ENCODE results near the gene CRYGD. TPM values are rescaled to one million over a fixed set of nuclear protein-coding genes. Genes with fewer than 3 reads are reported as not detected.

The CRYGD gene
- total RNA-seq, 2 experiments from 2014 or later = not detected

- peak; percentile 82 for ATAC-seq
Measured at GRCh38 chr2:208072250-208072892, 52.0 kb downstream of the CRYGD start.

More at GRCh38 chr2:208072250-208072892, 52.0 kb downstream of the CRYGD start:
- intact Hi-C loops (cut with DNase I, micrococcal nuclease) = loop anchor here (1.0 to 10.0 kb wide), 4 partner anchors 325 to 1380 kb away; partner anchors contain the start of gene METTL21A (in 1 of the 2)
- peaks cover 2% of the 10 kb centered on the region for H3K27me3 Mint-ChIP-seq
- H3K36me3 Mint-ChIP-seq (ENCODE audit: low read depth) = no peaks in the 10 kb centered on the region
- H3K4me1 Mint-ChIP-seq = no peaks in the 10 kb centered on the region
- CTCF ChIA-PET = interaction anchor here (0.6 to 6.3 kb wide), 8 partner anchors 17 to 446 kb away, joined by 3 to 36 read pairs (median 3); no protein-coding TSS in a partner anchor
- no peaks in the 10 kb centered on the region for H3K9me3 Mint-ChIP-seq (ENCODE audit: low read depth)
- DNase-seq = peak; percentile 71
- H3K27ac Mint-ChIP-seq = no peak overlapping the region
- POLR2A ChIA-PET = no interaction called here
- no peak overlapping the region for H3K4me3 Mint-ChIP-seq

Other genes starting within 250 kb of the CRYGD start
- gene PLEKHM3, start 99.0 kb downstream of the CRYGD start, total RNA-seq = 1 to 10 TPM; 4.5 to 5.2 TPM
- not detected for gene CRYGC, start 5.3 kb upstream of the CRYGD start, total RNA-seq
- gene CRYGB, start 21.6 kb upstream of the CRYGD start, total RNA-seq = not detected
- not detected for gene CRYGA, start 39.1 kb upstream of the CRYGD start, total RNA-seq
- not detected for gene C2orf80, start 65.5 kb upstream of the CRYGD start, total RNA-seq
- 10 to 100 TPM; 21.1 to 23.7 TPM for gene IDH1, start 130.5 kb upstream of the CRYGD start, total RNA-seq
- 10 to 100 TPM; 19.3 to 21.5 TPM for gene PIKFYVE, start 141.7 kb upstream of the CRYGD start, total RNA-seq